ENCODE data around the gene TMA7B. TPM values are rescaled to one million over a fixed set of nuclear protein-coding genes. Genes with fewer than 3 reads are reported as not detected.

Gene TMA7B
- total and polyA plus RNA-seq, 2 of the 4 experiments (the other 2 are of a cell fraction) = not detected

DNA sequence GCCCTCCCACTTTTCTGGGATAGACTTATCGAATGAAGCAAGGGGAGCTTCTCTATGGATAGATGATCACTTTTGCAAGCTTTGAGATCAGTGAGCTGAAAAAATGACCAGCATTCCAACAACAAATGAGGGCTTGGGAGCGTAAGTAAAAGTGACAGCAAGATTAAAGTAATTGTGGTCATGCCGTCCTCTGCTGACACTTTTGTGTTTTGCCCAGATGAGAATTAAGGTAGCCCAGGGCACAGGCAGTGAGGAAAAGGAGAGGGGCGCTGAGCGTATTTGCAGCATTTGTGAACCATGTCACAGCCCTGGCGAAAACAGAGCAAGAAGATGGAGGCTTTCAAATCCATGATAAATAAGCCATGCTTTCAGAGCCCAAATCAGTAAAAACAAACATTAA lies 24.6 kb upstream of the TMA7B start:
- ATAC-seq (ENCODE audit: low read depth) = no peak
- 0% methylated on average over 1 of the region's 6 CpGs; no CpG with 5 or more reads in 1 of the 2 experiments for WGBS, 2 experiments (ENCODE audit: extremely low coverage in 2 of 2, insufficient read length in 1 of 2)
- no peak overlapping the region for H2BK5ac ChIP-seq (ENCODE audit: low read depth, low read length, poor library complexity, severe bottlenecking)
- no peaks in the 10 kb centered on the region for H3K4me1 ChIP-seq (ENCODE audit: control insufficient read depth, insufficient read depth, low read length)
- H2BK120ac ChIP-seq (ENCODE audit: low read depth, low read length) = no peak overlapping the region
- H3K9ac ChIP-seq (ENCODE audit: low read depth, low read length) = no peak overlapping the region
- H3K4me3 ChIP-seq (ENCODE audit: insufficient read depth, low read depth, low read length) = no peak overlapping the region
- no peak overlapping the region for H3K23ac ChIP-seq (ENCODE audit: low read depth, low read length)
- no peak overlapping the region for H3K27ac ChIP-seq (ENCODE audit: insufficient read depth, low read length)
- H2BK20ac ChIP-seq (ENCODE audit: low read depth, low read length) = no peak overlapping the region
- ChIA-PET POLR2A (ENCODE audit: unreplicated experiment) (no interaction called here), CTCF (interaction anchor here (1.6 kb wide), 1 partner anchor 12 kb away, joined by 3 read pairs; no protein-coding TSS in a partner anchor)
- intact Hi-C loops (cut with micrococcal nuclease) = no loop called here
- H3K79me1 ChIP-seq (ENCODE audit: low read depth in 1 of 2, low read length in 2 of 2) = no peaks in the 10 kb centered on the region
- H3K4ac ChIP-seq (ENCODE audit: low read depth, low read length) = no peak overlapping the region
- H4K8ac ChIP-seq (ENCODE audit: low read depth in 2 of 2, low read length in 2 of 2) = no peak overlapping the region
- peaks cover 68% of the 10 kb centered on the region for H3K27me3 ChIP-seq (ENCODE audit: control insufficient read depth, insufficient read depth, low read length)
- no peak overlapping the region for H2AK5ac ChIP-seq (ENCODE audit: low read depth, low read length)
- H3K9me3 ChIP-seq (ENCODE audit: control insufficient read depth, insufficient read depth, low read length) = no peaks in the 10 kb centered on the region
- TF ChIP-seq, protein P1, sequence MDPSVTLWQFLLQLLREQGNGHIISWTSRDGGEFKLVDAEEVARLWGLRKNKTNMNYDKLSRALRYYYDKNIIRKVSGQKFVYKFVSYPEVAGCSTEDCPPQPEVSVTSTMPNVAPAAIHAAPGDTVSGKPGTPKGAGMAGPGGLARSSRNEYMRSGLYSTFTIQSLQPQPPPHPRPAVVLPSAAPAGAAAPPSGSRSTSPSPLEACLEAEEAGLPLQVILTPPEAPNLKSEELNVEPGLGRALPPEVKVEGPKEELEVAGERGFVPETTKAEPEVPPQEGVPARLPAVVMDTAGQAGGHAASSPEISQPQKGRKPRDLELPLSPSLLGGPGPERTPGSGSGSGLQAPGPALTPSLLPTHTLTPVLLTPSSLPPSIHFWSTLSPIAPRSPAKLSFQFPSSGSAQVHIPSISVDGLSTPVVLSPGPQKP (IDR thresholded peaks at IDR 0.05; ENCODE audit: borderline replicate concordance, low read depth, low read length) = no peak
- TF ChIP-seq, protein P2, sequence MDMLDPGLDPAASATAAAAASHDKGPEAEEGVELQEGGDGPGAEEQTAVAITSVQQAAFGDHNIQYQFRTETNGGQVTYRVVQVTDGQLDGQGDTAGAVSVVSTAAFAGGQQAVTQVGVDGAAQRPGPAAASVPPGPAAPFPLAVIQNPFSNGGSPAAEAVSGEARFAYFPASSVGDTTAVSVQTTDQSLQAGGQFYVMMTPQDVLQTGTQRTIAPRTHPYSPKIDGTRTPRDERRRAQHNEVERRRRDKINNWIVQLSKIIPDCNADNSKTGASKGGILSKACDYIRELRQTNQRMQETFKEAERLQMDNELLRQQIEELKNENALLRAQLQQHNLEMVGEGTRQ (IDR thresholded peaks at IDR 0.05; ENCODE audit: low read depth, low read length) = no peak
- TF ChIP-seq RCOR1 (IDR thresholded peaks at IDR 0.05; ENCODE audit: insufficient replicate concordance, low read length) (no peak), FOS (IDR thresholded peaks at IDR 0.05; ENCODE audit: low read depth, low read length) (no peak), POLR2A (IDR thresholded peaks at IDR 0.05; ENCODE audit: low read depth, low read length) (no peak), SMC3 (IDR thresholded peaks at IDR 0.05; ENCODE audit: low read depth, low read length) (no peak), MAFK (IDR thresholded peaks at IDR 0.05; ENCODE audit: low read depth, low read length) (no peak), NFE2L2 (IDR thresholded peaks at IDR 0.05; ENCODE audit: low read depth, low read length) (no peak), CHD1 (IDR thresholded peaks at IDR 0.05; ENCODE audit: low read depth, low read length) (no peak), RFX5 (IDR thresholded peaks at IDR 0.05; ENCODE audit: low read depth, low read length) (no peak)
- TF ChIP-seq, protein P3, sequence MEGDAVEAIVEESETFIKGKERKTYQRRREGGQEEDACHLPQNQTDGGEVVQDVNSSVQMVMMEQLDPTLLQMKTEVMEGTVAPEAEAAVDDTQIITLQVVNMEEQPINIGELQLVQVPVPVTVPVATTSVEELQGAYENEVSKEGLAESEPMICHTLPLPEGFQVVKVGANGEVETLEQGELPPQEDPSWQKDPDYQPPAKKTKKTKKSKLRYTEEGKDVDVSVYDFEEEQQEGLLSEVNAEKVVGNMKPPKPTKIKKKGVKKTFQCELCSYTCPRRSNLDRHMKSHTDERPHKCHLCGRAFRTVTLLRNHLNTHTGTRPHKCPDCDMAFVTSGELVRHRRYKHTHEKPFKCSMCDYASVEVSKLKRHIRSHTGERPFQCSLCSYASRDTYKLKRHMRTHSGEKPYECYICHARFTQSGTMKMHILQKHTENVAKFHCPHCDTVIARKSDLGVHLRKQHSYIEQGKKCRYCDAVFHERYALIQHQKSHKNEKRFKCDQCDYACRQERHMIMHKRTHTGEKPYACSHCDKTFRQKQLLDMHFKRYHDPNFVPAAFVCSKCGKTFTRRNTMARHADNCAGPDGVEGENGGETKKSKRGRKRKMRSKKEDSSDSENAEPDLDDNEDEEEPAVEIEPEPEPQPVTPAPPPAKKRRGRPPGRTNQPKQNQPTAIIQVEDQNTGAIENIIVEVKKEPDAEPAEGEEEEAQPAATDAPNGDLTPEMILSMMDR (conservative IDR thresholded peaks at IDR 0.05; ENCODE audit: low read depth, low read length) = no peak
- H3K14ac ChIP-seq (replicated peaks; ENCODE audit: low read depth, low read length) = no peak overlapping the region
- no TSS peak for BruUV-seq (replicated peaks)
- dilution Hi-C loops (cut with HindIII; ENCODE audit: low sequenced_read_pairs, unreplicated experiment) = no loop called here
- no peak overlapping the region for H2AFZ ChIP-seq (replicated peaks; ENCODE audit: low read length, poor library complexity)
- no peaks in the 10 kb centered on the region for H3K9me1 ChIP-seq (ENCODE audit: insufficient read depth, low read length)
- no peak overlapping the region for H3K18ac ChIP-seq (ENCODE audit: low read depth, low read length)
- no peaks in the 10 kb centered on the region for H4K20me1 ChIP-seq (ENCODE audit: insufficient read depth, low read length)
- no peak overlapping the region for H3K56ac ChIP-seq (ENCODE audit: extremely low read depth, insufficient read depth, low read length)
- H3K36me3 ChIP-seq (ENCODE audit: control insufficient read depth, insufficient read depth, low read length) = no peaks in the 10 kb centered on the region
- in situ Hi-C loops (cut with MboI; ENCODE audit: low sequenced_read_pairs) = no loop called here
- H3K4me2 ChIP-seq (ENCODE audit: low read depth, low read length) = no peak overlapping the region
- H2AK9ac ChIP-seq (replicated peaks; ENCODE audit: low read depth, low read length, poor library complexity) = no peak overlapping the region
- H4K5ac ChIP-seq (ENCODE audit: low read depth, low read length) = no peak overlapping the region
- no peak overlapping the region for H2BK15ac ChIP-seq (ENCODE audit: low read depth, low read length)
- H4K91ac ChIP-seq (ENCODE audit: insufficient read depth, low read depth, low read length) = no peak overlapping the region
- DNase-seq = no peak
